ENCODE data around the gene CHP1.

DNA sequence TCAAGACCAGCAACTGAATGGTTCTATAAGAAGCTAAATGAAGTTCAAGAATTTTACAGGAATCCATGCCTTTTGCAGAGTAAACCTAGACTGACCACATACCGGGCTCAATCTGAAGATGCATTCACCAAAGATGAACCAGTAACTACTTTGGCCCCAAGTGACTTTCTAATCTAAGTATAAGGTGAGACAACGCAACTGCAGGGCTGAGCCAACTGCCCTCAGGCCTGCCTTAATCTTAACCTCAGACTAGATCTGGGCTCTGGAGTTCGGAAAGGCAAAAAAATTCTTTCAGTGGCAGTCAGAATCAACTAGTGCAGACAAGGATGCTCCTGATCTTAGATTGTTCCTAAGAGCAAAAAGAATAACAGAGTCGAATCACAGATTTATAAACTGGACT, 48.8 kb upstream of the CHP1 start:
- TF ChIP-seq, protein P1, sequence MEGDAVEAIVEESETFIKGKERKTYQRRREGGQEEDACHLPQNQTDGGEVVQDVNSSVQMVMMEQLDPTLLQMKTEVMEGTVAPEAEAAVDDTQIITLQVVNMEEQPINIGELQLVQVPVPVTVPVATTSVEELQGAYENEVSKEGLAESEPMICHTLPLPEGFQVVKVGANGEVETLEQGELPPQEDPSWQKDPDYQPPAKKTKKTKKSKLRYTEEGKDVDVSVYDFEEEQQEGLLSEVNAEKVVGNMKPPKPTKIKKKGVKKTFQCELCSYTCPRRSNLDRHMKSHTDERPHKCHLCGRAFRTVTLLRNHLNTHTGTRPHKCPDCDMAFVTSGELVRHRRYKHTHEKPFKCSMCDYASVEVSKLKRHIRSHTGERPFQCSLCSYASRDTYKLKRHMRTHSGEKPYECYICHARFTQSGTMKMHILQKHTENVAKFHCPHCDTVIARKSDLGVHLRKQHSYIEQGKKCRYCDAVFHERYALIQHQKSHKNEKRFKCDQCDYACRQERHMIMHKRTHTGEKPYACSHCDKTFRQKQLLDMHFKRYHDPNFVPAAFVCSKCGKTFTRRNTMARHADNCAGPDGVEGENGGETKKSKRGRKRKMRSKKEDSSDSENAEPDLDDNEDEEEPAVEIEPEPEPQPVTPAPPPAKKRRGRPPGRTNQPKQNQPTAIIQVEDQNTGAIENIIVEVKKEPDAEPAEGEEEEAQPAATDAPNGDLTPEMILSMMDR (IDR thresholded peaks at IDR 0.05 in 8 of 11, conservative IDR thresholded peaks at IDR 0.05 in 3 of 11): no peak
- no peak for TF ChIP-seq POLR2A (IDR thresholded peaks at IDR 0.05)
